K562 (cell line): ENCODE data around the gene IFNA6. TPM values are rescaled to one million over a fixed set of nuclear protein-coding genes. Genes with fewer than 3 reads are reported as not detected.

Source experiments
- ATAC-seq: fragments of 200-7000 bp; cut with Tn5 transposase; 3 replicates; pipeline ENCODE4 v1.9.1; 2020; ENCODE audit warnings: moderate library complexity
- BruUV-seq: library from RNA; stranded (reverse); fragments of 400-500 nt; replicated peaks from 2 replicates; lab custom pipeline; 2021; lab: Mats Ljungman, UMichigan
- CTCF ChIA-PET: fragments of 300-600 bp; formaldehyde crosslinking; extraction: SDS; loops from one replicate; lab custom pipeline; 2021; ENCODE audit warnings: low intra/inter-chr PET ratio; lab: Yijun Ruan, JAX
- POLR2A ChIA-PET: fragments of 300-600, 350-650 bp; sonication (Branson Sonifier 250); formaldehyde crosslinking; extraction: SDS; loops from one replicate; lab custom pipeline; 2021; ENCODE audit warnings: antibody characterized with exemption, inconsistent platforms; lab: Yijun Ruan, JAX
- DNase-seq, 4 experiments: peaks; one replicate each; pipeline versions ENCODE4 v3.0.0 to v3.0.0-alpha.2; 2011 to 2018; ENCODE audit warnings: low spot score in 3 of 4, mixed read lengths in 3 of 4; ENCODE audit errors: extremely low read depth in 1 of 4
- FAIRE-seq: peaks from 2 replicates; lab custom pipeline; 2011; peaks lifted over from hg19 to GRCh38; lab: Jason Lieb, UNC
- H2AFZ ChIP-seq: 2 replicates; pipeline ENCODE4 v1.6.0; 2011; ENCODE audit warnings: low read depth, low read length, control low read depth, inconsistent platforms
- H3K27ac ChIP-seq: fragments of 200-600 bp; 3 replicates; pipeline ENCODE4 v1.8.0; 2011; ENCODE audit warnings: low read depth, mild to moderate bottlenecking, control low read depth, inconsistent platforms, low read length, moderate library complexity, mixed read lengths; ENCODE audit errors: extremely low read depth
- H3K27me3 ChIP-seq, 2 experiments: fragments of 300-600 bp in 1 of 2; 2 replicates in 1 of 2; 3 replicates in 1 of 2; pipeline versions ENCODE4 v1.6.0 to v1.8.0; 2011; ENCODE audit warnings: inconsistent platforms in 2 of 2, low read length in 2 of 2, mild to moderate bottlenecking in 1 of 2, mixed read lengths in 1 of 2, moderate library complexity in 1 of 2; ENCODE audit not compliant: control insufficient read depth in 2 of 2, insufficient read depth in 2 of 2
- H3K36me3 ChIP-seq: fragments of 300-600 bp; 3 replicates; pipeline ENCODE4 v1.8.0; 2011; ENCODE audit warnings: mild to moderate bottlenecking, low read length, inconsistent platforms; ENCODE audit not compliant: control insufficient read depth, insufficient read depth
- H3K4me1 ChIP-seq, 2 experiments: fragments of 200-600 bp in 1 of 2; replicated peaks in 1 of 2; 2 replicates in 1 of 2; 3 replicates in 1 of 2; pipeline versions ENCODE4 v1.5.1 to v1.8.0; 2011; ENCODE audit warnings: inconsistent platforms in 2 of 2, low read length in 2 of 2, mild to moderate bottlenecking in 1 of 2, mixed read lengths in 1 of 2, moderate library complexity in 1 of 2; ENCODE audit not compliant: control insufficient read depth in 2 of 2, insufficient read depth in 2 of 2
- H3K4me2 ChIP-seq: 2 replicates; pipeline ENCODE4 v1.6.1; 2011; ENCODE audit warnings: low read length, control low read depth, inconsistent platforms, mixed read lengths; ENCODE audit not compliant: insufficient read depth
- H3K4me3 ChIP-seq: fragments of 200-600 bp; sonication (generic), shearing (Covaris generic); 2 replicates; pipeline ENCODE4 v1.5.1; 2016; ENCODE audit warnings: control low read depth, inconsistent platforms
- H3K79me2 ChIP-seq: fragments of 200-600 bp; 3 replicates; pipeline ENCODE4 v1.8.0; 2011; ENCODE audit warnings: low read length, inconsistent platforms; ENCODE audit not compliant: control insufficient read depth, insufficient read depth
- H3K9ac ChIP-seq, 2 experiments: 2 replicates each; pipeline versions ENCODE4 v1.6.0 to v1.6.1; 2011; ENCODE audit warnings: low read depth in 2 of 2, low read length in 2 of 2, control low read depth in 1 of 2, inconsistent platforms in 1 of 2, mild to moderate bottlenecking in 1 of 2, mixed read lengths in 1 of 2; ENCODE audit not compliant: insufficient read depth in 1 of 2
- H3K9me1 ChIP-seq: one replicate; pipeline ENCODE4 v1.6.0; 2011; ENCODE audit warnings: inconsistent platforms, mild to moderate bottlenecking, low read length, moderate library complexity; ENCODE audit not compliant: control insufficient read depth, insufficient read depth
- H3K9me3 ChIP-seq: replicated peaks from 2 replicates; pipeline ENCODE4 v1.5.1; 2011; ENCODE audit warnings: low read depth, low read length, inconsistent platforms; ENCODE audit not compliant: control insufficient read depth, insufficient read depth
- H4K20me1 ChIP-seq: replicated peaks from 2 replicates; pipeline ENCODE4 v1.6.1; 2011; ENCODE audit warnings: low read length, inconsistent platforms, mixed read lengths; ENCODE audit not compliant: control insufficient read depth, insufficient read depth
- DIDO1 ChIP-seq: fragments of 450-650 bp; IDR thresholded peaks from 2 replicates; pipeline ENCODE4 v1.6.1; 2016; ENCODE audit warnings: low read depth, missing biosample characterization, missing genetic modification characterization
- HLTF ChIP-seq: fragments of 450-650 bp; IDR thresholded peaks from 2 replicates; pipeline ENCODE4 v1.6.1; 2016
- MTF1 ChIP-seq: fragments of 250-450 bp; sonication (Bioruptor Pico); IDR thresholded peaks from 2 replicates; pipeline ENCODE4 v1.9.0; 2021; ENCODE audit warnings: moderate library complexity, mild to moderate bottlenecking, inconsistent platforms, borderline replicate concordance
- NEUROD1 ChIP-seq: fragments of 150-350 bp; IDR thresholded peaks from 2 replicates; pipeline ENCODE4 v1.6.1; 2014; ENCODE audit warnings: borderline replicate concordance, low read length, low read depth; ENCODE audit not compliant: partially characterized antibody
- STAT5B ChIP-seq: fragments of 250-450 bp; sonication (Bioruptor Pico); IDR thresholded peaks from 2 replicates; pipeline ENCODE4 v1.8.0; 2021; ENCODE audit warnings: mild to moderate bottlenecking, inconsistent platforms
- ZNF79 ChIP-seq: fragments of 250-450 bp; sonication (Bioruptor Pico); IDR thresholded peaks from 2 replicates; pipeline ENCODE4 v1.4.0; 2020; ENCODE audit warnings: low read depth, mild to moderate bottlenecking, moderate library complexity
- WGBS: fragments of 100-300 bp; shearing (Covaris generic); methylation state at CpG from one replicate; pipeline ENCODE4 v1.1.6; 2016; ENCODE audit warnings: low coverage, mixed read lengths; ENCODE audit not compliant: insufficient coverage; ENCODE audit errors: missing lambda C conversion rate; 5-methylcytosine and 5-hydroxymethylcytosine counted together
- in situ Hi-C: fragments of 300-500 bp; cut with MboI; formaldehyde crosslinking; loops from 4 replicates; pipeline ENCODE4 v1.15.0; 2018; ENCODE audit warnings: inconsistent platforms, mixed read lengths
- intact Hi-C: fragments of 100-400 bp; cut with micrococcal nuclease; formaldehyde crosslinking; loops from 2 replicates; pipeline ENCODE4 v1.14.2; 2022
- polyA plus RNA-seq, 8 experiments: library from polyadenylated mRNA; depleted of rRNA in 4 of 8; stranded (reverse) in 5 of 8; unstranded in 3 of 8; fragments of >200 nt; fragmentation: Nextera tagmentation in 2 of 8; fragmentation: Illumina TruSeq in 1 of 8; extraction: Ambion mirVana in 2 of 8; extraction: Trizol in 1 of 8; gene quantifications; 2 replicates each; pipeline versions ENCODE4 v1.2.1 to v1.2.3, GENCODE V29; 2011 to 2014; ENCODE audit warnings: inconsistent platforms in 1 of 8, missing spikeins in 1 of 8
- total RNA-seq, 7 experiments: library from RNA; depleted of rRNA in 6 of 7; stranded (reverse); fragments of >200 nt in 6 of 7; fragmentation: Illumina TruSeq in 2 of 7; extraction: Trizol in 2 of 7; gene quantifications; 2 replicates each; pipeline versions ENCODE4 v1.2.1 to v1.2.3, GENCODE V29; 2011 to 2021; ENCODE audit warnings: low replicate concordance in 1 of 7
- TF ChIP-seq, protein P1 (sequence below): fragments of 250-450 bp; sonication (Bioruptor Pico); IDR thresholded peaks from 2 replicates; pipeline ENCODE4 v1.5.0; 2020; ENCODE audit warnings: mild to moderate bottlenecking
- TF ChIP-seq, protein P2 (sequence below): fragments of 250-450 bp; sonication (Bioruptor Pico); IDR thresholded peaks from 2 replicates; pipeline ENCODE4 v1.5.0; 2021; ENCODE audit warnings: mild to moderate bottlenecking, borderline replicate concordance
- TF ChIP-seq, protein P3 (sequence below): fragments of 450-650 bp; IDR thresholded peaks from 2 replicates; pipeline ENCODE4 v1.7.1; 2018; ENCODE audit warnings: mild to moderate bottlenecking, low read depth; ENCODE audit not compliant: partially characterized antibody
- TF ChIP-seq, protein P4 (sequence below): sonication (generic); formaldehyde crosslinking; IDR thresholded peaks from 2 replicates; pipeline ENCODE4 v1.8.0; 2023; ENCODE audit warnings: missing genetic modification reagents, mild to moderate bottlenecking, borderline replicate concordance

Gene IFNA6
- total and polyA plus RNA-seq, 9 of the 15 experiments (the other 6 are each of a cell fraction or from before 2014, with no cell fraction given) = not detected

DNA sequence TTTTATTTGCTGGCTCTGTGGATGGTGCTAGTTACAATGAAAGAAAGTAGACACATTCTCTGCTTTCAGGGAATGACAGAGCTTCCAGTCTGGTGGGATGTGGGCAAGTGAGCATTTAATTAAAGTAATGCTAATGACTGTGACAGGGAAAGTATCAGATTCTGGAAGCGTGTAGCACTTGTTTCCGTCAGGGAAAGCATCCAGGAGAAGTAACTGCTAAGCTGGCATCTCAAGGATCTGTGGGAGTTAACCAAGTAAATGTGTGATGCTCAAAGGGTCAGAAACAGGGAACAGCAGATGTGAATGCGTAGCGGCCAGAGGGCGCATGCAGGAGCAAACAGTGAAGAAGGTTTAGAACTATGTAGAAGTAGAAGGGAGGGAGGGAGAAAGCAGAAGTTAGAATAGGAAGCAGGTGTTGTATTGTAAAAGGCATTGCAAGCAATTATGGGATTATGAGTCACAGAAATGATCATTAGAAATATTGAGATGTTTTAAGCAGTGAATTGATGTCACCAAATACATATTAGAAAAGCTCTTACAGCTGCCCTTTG lies 27.7 kb downstream of the IFNA6 start:
- DNase-seq (no peak), ATAC-seq (no peak), FAIRE-seq (no peak)
- H3K9me1 ChIP-seq = no peaks in the 10 kb centered on the region
- H3K4me1 ChIP-seq = no peaks in the 10 kb centered on the region
- TF ChIP-seq, protein P1, sequence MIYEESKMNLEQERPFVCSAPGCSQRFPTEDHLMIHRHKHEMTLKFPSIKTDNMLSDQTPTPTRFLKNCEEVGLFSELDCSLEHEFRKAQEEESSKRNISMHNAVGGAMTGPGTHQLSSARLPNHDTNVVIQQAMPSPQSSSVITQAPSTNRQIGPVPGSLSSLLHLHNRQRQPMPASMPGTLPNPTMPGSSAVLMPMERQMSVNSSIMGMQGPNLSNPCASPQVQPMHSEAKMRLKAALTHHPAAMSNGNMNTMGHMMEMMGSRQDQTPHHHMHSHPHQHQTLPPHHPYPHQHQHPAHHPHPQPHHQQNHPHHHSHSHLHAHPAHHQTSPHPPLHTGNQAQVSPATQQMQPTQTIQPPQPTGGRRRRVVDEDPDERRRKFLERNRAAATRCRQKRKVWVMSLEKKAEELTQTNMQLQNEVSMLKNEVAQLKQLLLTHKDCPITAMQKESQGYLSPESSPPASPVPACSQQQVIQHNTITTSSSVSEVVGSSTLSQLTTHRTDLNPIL = no peak
- no peak for TF ChIP-seq ZNF79 (CRISPR knock-in tag)
- TF ChIP-seq, protein P2, sequence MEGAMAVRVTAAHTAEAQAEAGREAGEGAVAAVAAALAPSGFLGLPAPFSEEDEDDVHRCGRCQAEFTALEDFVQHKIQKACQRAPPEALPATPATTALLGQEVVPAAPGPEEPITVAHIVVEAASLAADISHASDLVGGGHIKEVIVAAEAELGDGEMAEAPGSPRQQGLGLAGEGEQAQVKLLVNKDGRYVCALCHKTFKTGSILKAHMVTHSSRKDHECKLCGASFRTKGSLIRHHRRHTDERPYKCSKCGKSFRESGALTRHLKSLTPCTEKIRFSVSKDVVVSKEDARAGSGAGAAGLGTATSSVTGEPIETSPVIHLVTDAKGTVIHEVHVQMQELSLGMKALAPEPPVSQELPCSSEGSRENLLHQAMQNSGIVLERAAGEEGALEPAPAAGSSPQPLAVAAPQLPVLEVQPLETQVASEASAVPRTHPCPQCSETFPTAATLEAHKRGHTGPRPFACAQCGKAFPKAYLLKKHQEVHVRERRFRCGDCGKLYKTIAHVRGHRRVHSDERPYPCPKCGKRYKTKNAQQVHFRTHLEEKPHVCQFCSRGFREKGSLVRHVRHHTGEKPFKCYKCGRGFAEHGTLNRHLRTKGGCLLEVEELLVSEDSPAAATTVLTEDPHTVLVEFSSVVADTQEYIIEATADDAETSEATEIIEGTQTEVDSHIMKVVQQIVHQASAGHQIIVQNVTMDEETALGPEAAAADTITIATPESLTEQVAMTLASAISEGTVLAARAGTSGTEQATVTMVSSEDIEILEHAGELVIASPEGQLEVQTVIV (CRISPR knock-in tag) = no peak
- TF ChIP-seq MTF1 = no peak
- TF ChIP-seq, protein P3, sequence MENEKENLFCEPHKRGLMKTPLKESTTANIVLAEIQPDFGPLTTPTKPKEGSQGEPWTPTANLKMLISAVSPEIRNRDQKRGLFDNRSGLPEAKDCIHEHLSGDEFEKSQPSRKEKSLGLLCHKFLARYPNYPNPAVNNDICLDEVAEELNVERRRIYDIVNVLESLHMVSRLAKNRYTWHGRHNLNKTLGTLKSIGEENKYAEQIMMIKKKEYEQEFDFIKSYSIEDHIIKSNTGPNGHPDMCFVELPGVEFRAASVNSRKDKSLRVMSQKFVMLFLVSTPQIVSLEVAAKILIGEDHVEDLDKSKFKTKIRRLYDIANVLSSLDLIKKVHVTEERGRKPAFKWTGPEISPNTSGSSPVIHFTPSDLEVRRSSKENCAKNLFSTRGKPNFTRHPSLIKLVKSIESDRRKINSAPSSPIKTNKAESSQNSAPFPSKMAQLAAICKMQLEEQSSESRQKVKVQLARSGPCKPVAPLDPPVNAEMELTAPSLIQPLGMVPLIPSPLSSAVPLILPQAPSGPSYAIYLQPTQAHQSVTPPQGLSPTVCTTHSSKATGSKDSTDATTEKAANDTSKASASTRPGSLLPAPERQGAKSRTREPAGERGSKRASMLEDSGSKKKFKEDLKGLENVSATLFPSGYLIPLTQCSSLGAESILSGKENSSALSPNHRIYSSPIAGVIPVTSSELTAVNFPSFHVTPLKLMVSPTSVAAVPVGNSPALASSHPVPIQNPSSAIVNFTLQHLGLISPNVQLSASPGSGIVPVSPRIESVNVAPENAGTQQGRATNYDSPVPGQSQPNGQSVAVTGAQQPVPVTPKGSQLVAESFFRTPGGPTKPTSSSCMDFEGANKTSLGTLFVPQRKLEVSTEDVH = no peak
- TF ChIP-seq, protein P4, sequence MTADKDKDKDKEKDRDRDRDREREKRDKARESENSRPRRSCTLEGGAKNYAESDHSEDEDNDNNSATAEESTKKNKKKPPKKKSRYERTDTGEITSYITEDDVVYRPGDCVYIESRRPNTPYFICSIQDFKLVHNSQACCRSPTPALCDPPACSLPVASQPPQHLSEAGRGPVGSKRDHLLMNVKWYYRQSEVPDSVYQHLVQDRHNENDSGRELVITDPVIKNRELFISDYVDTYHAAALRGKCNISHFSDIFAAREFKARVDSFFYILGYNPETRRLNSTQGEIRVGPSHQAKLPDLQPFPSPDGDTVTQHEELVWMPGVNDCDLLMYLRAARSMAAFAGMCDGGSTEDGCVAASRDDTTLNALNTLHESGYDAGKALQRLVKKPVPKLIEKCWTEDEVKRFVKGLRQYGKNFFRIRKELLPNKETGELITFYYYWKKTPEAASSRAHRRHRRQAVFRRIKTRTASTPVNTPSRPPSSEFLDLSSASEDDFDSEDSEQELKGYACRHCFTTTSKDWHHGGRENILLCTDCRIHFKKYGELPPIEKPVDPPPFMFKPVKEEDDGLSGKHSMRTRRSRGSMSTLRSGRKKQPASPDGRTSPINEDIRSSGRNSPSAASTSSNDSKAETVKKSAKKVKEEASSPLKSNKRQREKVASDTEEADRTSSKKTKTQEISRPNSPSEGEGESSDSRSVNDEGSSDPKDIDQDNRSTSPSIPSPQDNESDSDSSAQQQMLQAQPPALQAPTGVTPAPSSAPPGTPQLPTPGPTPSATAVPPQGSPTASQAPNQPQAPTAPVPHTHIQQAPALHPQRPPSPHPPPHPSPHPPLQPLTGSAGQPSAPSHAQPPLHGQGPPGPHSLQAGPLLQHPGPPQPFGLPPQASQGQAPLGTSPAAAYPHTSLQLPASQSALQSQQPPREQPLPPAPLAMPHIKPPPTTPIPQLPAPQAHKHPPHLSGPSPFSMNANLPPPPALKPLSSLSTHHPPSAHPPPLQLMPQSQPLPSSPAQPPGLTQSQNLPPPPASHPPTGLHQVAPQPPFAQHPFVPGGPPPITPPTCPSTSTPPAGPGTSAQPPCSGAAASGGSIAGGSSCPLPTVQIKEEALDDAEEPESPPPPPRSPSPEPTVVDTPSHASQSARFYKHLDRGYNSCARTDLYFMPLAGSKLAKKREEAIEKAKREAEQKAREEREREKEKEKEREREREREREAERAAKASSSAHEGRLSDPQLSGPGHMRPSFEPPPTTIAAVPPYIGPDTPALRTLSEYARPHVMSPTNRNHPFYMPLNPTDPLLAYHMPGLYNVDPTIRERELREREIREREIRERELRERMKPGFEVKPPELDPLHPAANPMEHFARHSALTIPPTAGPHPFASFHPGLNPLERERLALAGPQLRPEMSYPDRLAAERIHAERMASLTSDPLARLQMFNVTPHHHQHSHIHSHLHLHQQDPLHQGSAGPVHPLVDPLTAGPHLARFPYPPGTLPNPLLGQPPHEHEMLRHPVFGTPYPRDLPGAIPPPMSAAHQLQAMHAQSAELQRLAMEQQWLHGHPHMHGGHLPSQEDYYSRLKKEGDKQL (CRISPR knock-in tag) = no peak
- no peak for TF ChIP-seq HLTF
- TF ChIP-seq STAT5B (CRISPR knock-in tag) = no peak
- TF ChIP-seq DIDO1 (tag) = no peak
- TF ChIP-seq NEUROD1 = no peak
- no peak overlapping the region for H3K4me3 ChIP-seq
- H3K4me2 ChIP-seq = no peak overlapping the region
- no peaks in the 10 kb centered on the region for H3K27me3 ChIP-seq
- no peaks in the 10 kb centered on the region for H3K79me2 ChIP-seq
- CTCF ChIA-PET = no interaction called here
- no peaks in the 10 kb centered on the region for H3K36me3 ChIP-seq
- in situ Hi-C loops (no loop called here), intact Hi-C loops (no loop called here)
- H4K20me1 ChIP-seq = no peaks in the 10 kb centered on the region
- no TSS peak for BruUV-seq
- no CpG with 5 or more reads among the region's 5 CpGs for WGBS
- H3K9me3 ChIP-seq = no peaks in the 10 kb centered on the region
- POLR2A ChIA-PET = no interaction called here
- no peak overlapping the region for H2AFZ ChIP-seq
- no peak overlapping the region for H3K9ac ChIP-seq
- H3K27ac ChIP-seq = no peak overlapping the region
